Measurements from ENCODE around the gene PSME3IP1. TPM values are rescaled to one million over a fixed set of nuclear protein-coding genes. Genes with fewer than 3 reads are reported as not detected.

PSME3IP1 gene
- total and polyA plus RNA-seq, 5 experiments from 2014 or later: 66.0 to 158 (median 81.4) TPM

DNA sequence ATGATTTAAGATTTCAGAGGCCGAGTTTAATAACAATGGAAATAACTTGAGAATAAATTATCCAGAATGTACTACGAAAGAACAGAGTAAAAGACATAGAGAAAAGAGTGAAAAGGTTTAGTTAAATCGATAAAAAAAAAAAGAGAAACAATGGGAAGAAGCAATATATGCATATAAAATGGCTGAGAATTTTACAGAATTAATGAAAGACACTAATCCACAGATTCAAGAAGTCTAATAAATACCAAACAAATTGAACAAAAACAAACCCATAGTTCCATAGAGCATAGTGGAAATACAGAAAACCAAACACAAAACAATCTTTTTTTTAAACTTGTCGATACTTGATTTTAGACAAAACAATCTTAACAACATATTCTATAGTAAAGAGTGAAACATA lies 1.7 kb downstream of the PSME3IP1 start:
- no peak for ATAC-seq
- Mint-ChIP-seq H3K4me3 (peak overlapping the region; percentile 50 to 100 (median 97)), H3K27ac (peak overlapping the region in 5 of 10 donors; percentile 15 to 97 (median 46)), H3K36me3 (peaks cover 0 to 5% (median 0%) of the 10 kb centered on the region in 3 donors), H3K4me1 (peaks cover 29 to 63% (median 57%) of the 10 kb centered on the region in 4 donors), H3K9me3 (peaks cover 0 to 2% (median 0%) of the 10 kb centered on the region in 9 donors), H3K27me3 (no peaks in the 10 kb centered on the region)
- no peak for DNase-seq
- POLR2A ChIA-PET: no interaction called here

DNA sequence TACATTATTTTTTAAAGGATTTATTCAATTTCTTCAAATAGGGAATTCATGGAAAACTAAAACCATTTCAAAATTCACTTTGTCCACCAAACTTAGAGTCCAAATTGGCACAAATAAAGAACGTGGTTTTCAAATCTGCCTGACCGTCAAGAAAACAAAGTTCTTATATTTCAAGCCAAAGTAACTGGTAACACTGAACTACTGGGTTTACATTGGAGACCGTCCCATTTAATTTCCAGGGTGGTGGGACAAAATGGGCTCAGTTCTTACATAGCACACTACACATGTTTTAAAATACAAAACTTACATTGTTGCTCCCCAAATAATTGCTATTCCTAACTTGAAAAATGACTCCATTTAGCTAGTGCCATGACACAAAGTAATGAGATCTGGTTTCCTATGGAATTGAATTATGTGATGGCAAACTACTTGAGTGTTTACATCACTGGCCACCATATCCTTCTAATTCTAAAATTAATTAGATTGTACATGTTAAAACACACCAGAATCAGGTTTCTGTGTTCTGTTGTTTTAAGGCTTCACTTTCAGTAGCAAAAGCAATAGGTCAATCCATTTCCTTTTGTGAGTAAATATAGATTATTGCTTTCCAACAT lies 6.5 kb downstream of the PSME3IP1 start:
- H3K4me3 Mint-ChIP-seq: no peak overlapping the region
- ATAC-seq: no peak
- H3K36me3 Mint-ChIP-seq: peaks cover 0 to 13% (median 5%) of the 10 kb centered on the region in 3 donors
- no peak overlapping the region for H3K27ac Mint-ChIP-seq
- no peak for DNase-seq
- H3K9me3 Mint-ChIP-seq: no peaks in the 10 kb centered on the region
- H3K27me3 Mint-ChIP-seq: no peaks in the 10 kb centered on the region
- peaks cover 17 to 32% (median 24%) of the 10 kb centered on the region in 4 donors for H3K4me1 Mint-ChIP-seq
- POLR2A ChIA-PET: no interaction called here

DNA sequence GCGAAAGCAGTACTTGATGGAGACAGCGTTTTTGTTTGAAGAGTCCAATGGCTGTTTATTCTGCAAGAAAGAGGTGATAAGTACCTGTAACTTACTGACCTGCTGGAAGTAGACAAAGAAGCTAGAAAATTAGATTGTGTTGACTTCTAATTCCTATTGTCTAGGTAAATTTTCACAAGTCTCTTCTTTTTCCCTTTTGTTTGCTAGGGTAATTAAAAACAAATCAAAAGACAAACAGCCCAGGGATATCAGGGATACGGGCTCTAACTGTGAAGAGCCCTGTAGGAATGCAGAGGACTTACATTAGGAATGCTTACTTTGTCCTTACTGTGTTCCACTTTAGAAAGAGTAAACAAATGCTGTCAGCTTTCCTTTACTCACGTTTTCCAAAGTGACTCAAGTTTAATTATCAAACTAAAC lies 7.0 kb downstream of the PSME3IP1 start:
- Mint-ChIP-seq H3K4me1 (peaks cover 14 to 27% (median 19%) of the 10 kb centered on the region in 4 donors), H3K9me3 (no peaks in the 10 kb centered on the region), H3K27ac (no peak overlapping the region), H3K36me3 (peaks cover 0 to 15% (median 5%) of the 10 kb centered on the region in 3 donors), H3K27me3 (no peaks in the 10 kb centered on the region), H3K4me3 (no peak overlapping the region)
- POLR2A ChIA-PET: interaction anchor here (0.6 kb wide), 1 partner anchor 245 kb away, joined by 3 read pairs; no protein-coding TSS in a partner anchor
- ATAC-seq (no peak), DNase-seq (no peak)

DNA sequence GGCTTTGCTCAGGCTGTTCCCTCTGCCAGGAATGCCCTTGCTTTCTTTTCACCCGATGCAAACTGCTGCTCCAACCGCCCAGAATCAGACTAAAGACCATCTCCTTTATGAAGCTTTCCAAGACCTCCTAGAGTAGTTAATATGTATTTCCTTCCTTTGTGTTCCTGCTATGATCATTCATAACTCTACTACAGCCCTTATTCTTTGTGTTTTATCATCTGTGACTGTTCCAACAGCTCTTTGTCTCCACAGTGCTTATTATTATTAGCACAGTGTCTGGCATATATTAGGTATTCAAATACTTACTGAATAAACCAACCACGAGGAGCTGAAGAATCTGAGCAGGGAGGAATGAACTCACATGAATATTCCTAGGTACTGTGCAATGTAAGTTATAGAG lies 7.6 kb downstream of the PSME3IP1 start:
- Mint-ChIP-seq H3K27ac (peak overlapping the region in 3 of 10 donors; percentile 4 to 69 (median 45)), H3K4me3 (no peak overlapping the region), H3K27me3 (no peaks in the 10 kb centered on the region), H3K4me1 (peaks cover 13 to 25% (median 17%) of the 10 kb centered on the region in 4 donors), H3K9me3 (no peaks in the 10 kb centered on the region), H3K36me3 (peaks cover 0 to 21% (median 5%) of the 10 kb centered on the region in 3 donors)
- POLR2A ChIA-PET: interaction anchor here (0.6 kb wide), 1 partner anchor 244 kb away, joined by 3 read pairs; no protein-coding TSS in a partner anchor
- ATAC-seq (no peak), DNase-seq (no peak)

DNA sequence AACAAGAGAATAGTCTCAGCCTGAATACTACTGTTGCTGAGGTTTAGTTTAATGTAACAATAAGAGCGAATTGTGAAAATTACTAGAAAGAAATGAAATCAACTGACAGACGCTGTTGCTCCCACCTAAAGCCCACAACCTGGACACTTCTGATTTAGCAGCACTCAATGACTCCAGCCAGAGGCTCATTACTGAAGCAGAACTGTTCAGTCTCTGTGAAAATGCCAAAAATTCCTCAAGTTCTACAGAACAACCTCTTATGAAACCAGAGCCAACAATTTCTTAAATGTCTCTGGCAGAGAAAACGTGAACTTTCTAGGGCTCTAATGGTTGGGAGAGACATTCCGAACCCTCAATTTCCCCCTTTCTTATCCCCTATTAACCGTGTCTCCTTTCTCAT lies 9.9 kb downstream of the PSME3IP1 start:
- H3K27me3 Mint-ChIP-seq: no peaks in the 10 kb centered on the region
- POLR2A ChIA-PET: interaction anchor here (1.3 kb wide), 1 partner anchor 10 kb away, joined by 4 read pairs; the partner anchor contains the start of genes PSME3IP1 and RSPRY1
- peaks cover 0 to 44% (median 10%) of the 10 kb centered on the region in 3 donors for H3K36me3 Mint-ChIP-seq
- H3K4me3 Mint-ChIP-seq: no peak overlapping the region
- ATAC-seq (no peak), DNase-seq (no peak)
- no peaks in the 10 kb centered on the region for H3K9me3 Mint-ChIP-seq
- peaks cover 4 to 13% (median 10%) of the 10 kb centered on the region in 4 donors for H3K4me1 Mint-ChIP-seq
- H3K27ac Mint-ChIP-seq: no peak overlapping the region

DNA sequence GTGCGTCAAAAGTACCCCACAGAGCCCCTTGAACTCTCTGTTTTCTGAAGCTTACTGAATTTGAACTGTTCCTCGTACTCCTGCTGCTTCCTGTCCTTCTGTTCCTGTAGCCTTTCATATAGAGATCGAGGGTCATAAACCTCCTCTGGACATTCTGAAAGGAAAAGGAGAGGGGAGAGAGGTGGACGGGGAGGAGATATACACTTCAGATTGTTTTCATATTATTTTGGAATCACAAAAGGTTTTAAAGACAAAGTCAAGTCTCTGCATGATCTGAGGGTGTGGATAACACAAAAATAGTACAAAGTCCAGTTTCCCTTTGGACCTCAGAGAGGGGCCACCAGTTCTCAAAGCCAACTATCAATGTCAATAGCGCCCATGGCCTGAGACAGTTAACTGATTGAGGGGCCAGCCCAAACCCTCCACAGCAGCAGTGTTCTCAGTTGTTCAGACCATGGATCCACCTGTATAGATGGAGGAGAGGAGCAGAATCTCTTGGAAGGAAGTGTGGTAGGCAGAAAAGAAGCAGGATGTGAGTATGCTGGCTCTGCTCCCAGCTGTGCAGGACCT lies 13.0 kb downstream of the PSME3IP1 start:
- ATAC-seq (no peak), DNase-seq (no peak)
- H3K9me3 Mint-ChIP-seq: no peaks in the 10 kb centered on the region
- no peak overlapping the region for H3K27ac Mint-ChIP-seq
- H3K4me3 Mint-ChIP-seq: no peak overlapping the region
- no peaks in the 10 kb centered on the region for H3K27me3 Mint-ChIP-seq
- POLR2A ChIA-PET: interaction anchor here (1.3 to 2.2 kb wide), 2 partner anchors 13 to 206 kb away, joined by 3 to 4 read pairs; partner anchors contain the start of genes PSME3IP1 and RSPRY1
- H3K4me1 Mint-ChIP-seq: peaks cover 4 to 12% (median 8%) of the 10 kb centered on the region in 4 donors
- peaks cover 0 to 65% (median 12%) of the 10 kb centered on the region in 3 donors for H3K36me3 Mint-ChIP-seq

DNA sequence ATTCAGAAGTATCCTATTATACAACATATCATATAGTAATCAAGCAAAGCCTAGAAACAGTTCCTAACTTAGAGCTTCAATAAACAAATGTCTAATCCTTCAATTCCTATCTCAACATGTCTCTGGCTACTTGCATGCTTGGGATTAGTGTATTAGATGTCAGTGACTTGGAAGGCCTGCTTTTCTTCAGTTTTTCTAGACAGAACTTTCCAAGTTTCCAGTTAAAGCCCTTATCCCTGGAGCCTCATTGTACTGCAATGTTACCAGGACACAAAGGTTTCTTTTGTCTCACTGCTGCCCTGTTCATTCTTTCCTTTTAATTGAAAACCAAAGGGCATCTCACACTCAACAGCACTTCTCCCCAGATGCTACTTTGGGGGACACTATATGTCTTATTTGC lies 16.5 kb downstream of the PSME3IP1 start:
- ATAC-seq (no peak), DNase-seq (no peak)
- Mint-ChIP-seq H3K27me3 (no peaks in the 10 kb centered on the region), H3K4me1 (peaks cover 8 to 21% (median 12%) of the 10 kb centered on the region in 4 donors), H3K36me3 (peaks cover 2 to 78% (median 21%) of the 10 kb centered on the region in 3 donors), H3K27ac (no peak overlapping the region), H3K9me3 (no peaks in the 10 kb centered on the region), H3K4me3 (no peak overlapping the region)
- POLR2A ChIA-PET: interaction anchor here (0.7 to 1.2 kb wide), 4 partner anchors 17 to 85 kb away, joined by 3 to 6 read pairs (median 4); partner anchors contain the start of genes PSME3IP1 and RSPRY1

DNA sequence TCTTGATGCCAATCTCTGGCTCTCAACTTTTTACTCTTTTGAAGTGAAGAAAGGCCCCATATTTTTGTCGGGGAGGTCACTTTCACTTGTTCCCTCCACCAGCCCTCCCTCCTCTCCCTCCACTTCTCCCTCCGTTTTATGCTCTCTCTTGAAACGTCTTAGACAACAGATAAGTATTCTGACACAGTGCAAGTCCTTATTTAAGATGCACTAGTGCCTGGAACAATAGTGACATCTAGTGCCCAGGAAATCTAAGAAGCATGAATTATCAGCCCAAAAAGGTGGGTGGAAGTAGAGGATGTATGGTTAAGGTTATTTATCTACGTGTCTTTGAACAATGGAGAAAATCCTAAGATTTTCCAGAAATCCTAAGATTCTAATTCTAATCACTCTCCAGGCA lies 17.9 kb downstream of the PSME3IP1 start:
- Mint-ChIP-seq H3K27ac (peak overlapping the region in 2 of 10 donors; percentile 5 to 13), H3K27me3 (no peaks in the 10 kb centered on the region), H3K36me3 (peaks cover 5 to 81% (median 28%) of the 10 kb centered on the region in 3 donors), H3K4me3 (no peak overlapping the region), H3K9me3 (no peaks in the 10 kb centered on the region), H3K4me1 (peaks cover 8 to 22% (median 11%) of the 10 kb centered on the region in 4 donors)
- ATAC-seq (peak; percentile 97), DNase-seq (peak in 6 of 10 donors; percentile 33 to 74 (median 58))
- POLR2A ChIA-PET: interaction anchor here (0.6 to 1.2 kb wide), 2 partner anchors 84 to 90 kb away, joined by 3 to 4 read pairs; no protein-coding TSS in a partner anchor

DNA sequence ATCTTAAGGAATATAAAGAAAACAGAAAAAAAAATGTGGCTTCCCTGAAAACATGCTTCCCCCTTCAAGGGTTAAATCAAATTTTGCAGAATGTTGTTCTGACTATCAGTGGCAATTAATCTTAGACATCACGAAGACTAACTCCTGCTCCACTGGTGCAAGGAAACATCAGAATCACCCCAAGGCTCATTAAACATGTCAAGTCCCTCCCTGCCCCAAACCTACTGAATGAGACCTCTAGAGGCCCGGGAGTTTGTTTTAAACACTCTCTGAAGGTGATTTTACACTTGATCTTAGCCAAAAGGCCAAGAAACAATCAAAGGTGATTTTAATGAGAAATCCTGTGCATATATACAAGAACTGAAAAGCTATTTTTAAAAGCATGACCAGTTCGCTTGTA lies 18.3 kb downstream of the PSME3IP1 start:
- peak overlapping the region in 3 of 10 donors; percentile 4 to 13 (median 5) for H3K27ac Mint-ChIP-seq
- no peaks in the 10 kb centered on the region for H3K9me3 Mint-ChIP-seq
- H3K4me3 Mint-ChIP-seq: no peak overlapping the region
- POLR2A ChIA-PET: no interaction called here
- H3K36me3 Mint-ChIP-seq: peaks cover 5 to 81% (median 28%) of the 10 kb centered on the region in 3 donors
- ATAC-seq (no peak), DNase-seq (no peak)
- peaks cover 8 to 22% (median 11%) of the 10 kb centered on the region in 4 donors for H3K4me1 Mint-ChIP-seq
- no peaks in the 10 kb centered on the region for H3K27me3 Mint-ChIP-seq

DNA sequence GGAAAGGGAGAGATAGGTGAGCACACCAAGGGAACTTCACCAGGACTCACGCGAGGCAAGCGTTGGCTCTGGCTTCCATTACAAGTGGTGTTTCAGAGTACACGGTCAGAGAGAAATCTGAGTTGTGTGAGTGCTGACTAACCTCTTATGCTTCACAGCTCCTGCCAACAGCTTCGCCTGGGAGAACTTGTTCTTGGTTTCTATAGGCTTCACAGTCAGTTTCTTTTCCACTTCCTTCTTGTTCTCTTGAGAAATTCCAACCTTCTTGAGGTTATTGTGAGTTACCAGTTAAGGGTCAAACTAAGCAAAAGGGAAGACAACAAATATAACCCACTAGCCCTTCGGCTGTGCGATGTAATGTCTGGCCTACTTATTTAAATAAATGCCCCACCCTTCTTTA lies 18.9 kb downstream of the PSME3IP1 start:
- no peaks in the 10 kb centered on the region for H3K27me3 Mint-ChIP-seq
- no peaks in the 10 kb centered on the region for H3K9me3 Mint-ChIP-seq
- POLR2A ChIA-PET: interaction anchor here (0.6 kb wide), 1 partner anchor 164 kb away, joined by 5 read pairs; no protein-coding TSS in a partner anchor
- peaks cover 5 to 81% (median 28%) of the 10 kb centered on the region in 3 donors for H3K36me3 Mint-ChIP-seq
- no peak overlapping the region for H3K4me3 Mint-ChIP-seq
- no peak overlapping the region for H3K27ac Mint-ChIP-seq
- peaks cover 8 to 22% (median 11%) of the 10 kb centered on the region in 4 donors for H3K4me1 Mint-ChIP-seq
- DNase-seq (no peak), ATAC-seq (no peak)

DNA sequence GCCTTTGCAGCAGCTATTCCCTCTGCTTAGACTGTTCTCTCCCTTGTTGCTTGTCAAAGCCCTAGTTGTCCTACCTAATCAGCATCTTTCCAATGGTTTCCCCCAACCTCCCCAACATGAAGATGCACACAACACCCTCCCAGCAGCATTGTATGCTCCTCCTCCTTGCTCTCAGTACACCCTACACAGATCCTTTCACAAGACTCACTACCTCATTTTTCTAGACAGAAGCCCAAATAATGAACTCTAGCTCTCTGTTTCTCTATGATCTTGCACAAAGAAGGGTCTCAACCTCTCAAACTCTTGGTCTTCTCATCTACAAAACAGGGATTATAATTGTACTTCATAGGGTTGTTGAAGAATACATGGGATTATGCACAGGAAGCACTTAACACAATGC lies 19.4 kb downstream of the PSME3IP1 start:
- Mint-ChIP-seq H3K36me3 (peaks cover 5 to 80% (median 28%) of the 10 kb centered on the region in 3 donors), H3K27ac (peak overlapping the region in 1 of 10 donors; percentile 52)
- DNase-seq: no peak

DNA sequence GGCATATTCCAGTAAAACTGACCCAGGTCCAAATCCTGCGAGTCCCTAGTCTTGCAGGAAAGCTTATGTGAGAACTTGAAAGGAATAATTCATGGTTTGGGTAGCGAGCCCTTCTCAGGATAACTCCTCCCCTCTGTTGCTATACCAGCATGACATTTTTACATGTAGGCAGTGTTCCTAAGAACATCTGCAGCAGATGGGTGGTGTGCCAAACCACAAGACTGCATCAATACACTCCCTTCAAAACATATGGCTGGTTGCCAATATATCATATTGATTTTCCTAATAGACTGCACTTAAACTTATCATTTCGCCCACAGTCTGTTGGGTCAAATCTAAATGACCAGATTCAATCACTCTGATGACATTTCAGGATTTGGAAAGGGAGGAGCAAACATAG lies 19.9 kb downstream of the PSME3IP1 start:
- no peak for DNase-seq
- Mint-ChIP-seq H3K9me3 (no peaks in the 10 kb centered on the region), H3K4me1 (peaks cover 3 to 22% (median 11%) of the 10 kb centered on the region in 4 donors), H3K4me3 (no peak overlapping the region), H3K27ac (no peak overlapping the region), H3K36me3 (peaks cover 5 to 79% (median 23%) of the 10 kb centered on the region in 3 donors), H3K27me3 (no peaks in the 10 kb centered on the region)
- POLR2A ChIA-PET: no interaction called here
- no peak for ATAC-seq

More for the DNA sequence above, 19.4 kb downstream of the PSME3IP1 start:
- H3K9me3 Mint-ChIP-seq: no peaks in the 10 kb centered on the region
- no peaks in the 10 kb centered on the region for H3K27me3 Mint-ChIP-seq
- ATAC-seq: no peak
- POLR2A ChIA-PET: interaction anchor here (0.6 kb wide), 1 partner anchor 164 kb away, joined by 5 read pairs; no protein-coding TSS in a partner anchor
- no peak overlapping the region for H3K4me3 Mint-ChIP-seq
- peaks cover 6 to 22% (median 11%) of the 10 kb centered on the region in 4 donors for H3K4me1 Mint-ChIP-seq
